D341Med (cell line): ENCODE results near the gene TENM4.
A peak's percentile ranks its signal among the peaks of the same experiment; 100 is the strongest.

ENCODE experiments used
- DNase-seq: peaks from one replicate; pipeline ENCODE4 v3.0.0; 2012; ENCODE audit warnings: low spot score

TENM4 gene

GRCh38 chr11:78742430-78742829, 698.4 kb downstream of the TENM4 start:
- no peak for DNase-seq

GRCh38 chr11:78741741-78742140, 699.1 kb downstream of the TENM4 start:
- DNase-seq, result no peak

- DNase-seq, result no peak
Observed at GRCh38 chr11:78740199-78741071, 700.4 kb downstream of the TENM4 start.

GRCh38 chr11:78737891-78738290, 702.9 kb downstream of the TENM4 start:
- no peak for DNase-seq

GRCh38 chr11:78737301-78737700, 703.5 kb downstream of the TENM4 start:
- DNase-seq, result no peak

GRCh38 chr11:78735711-78736110, 705.1 kb downstream of the TENM4 start:
- DNase-seq, result no peak

GRCh38 chr11:78733031-78733430, 707.8 kb downstream of the TENM4 start:
- no peak for DNase-seq

GRCh38 chr11:78732246-78732645, 708.6 kb downstream of the TENM4 start:
- no peak for DNase-seq

- DNase-seq, result no peak
Observed at GRCh38 chr11:78731027-78731426, 709.8 kb downstream of the TENM4 start.

GRCh38 chr11:78730267-78730824, 710.5 kb downstream of the TENM4 start:
- DNase-seq, result no peak

GRCh38 chr11:78727816-78728215, 713.0 kb downstream of the TENM4 start:
- no peak for DNase-seq

GRCh38 chr11:78725200-78725599, 715.6 kb downstream of the TENM4 start:
- no peak for DNase-seq

GRCh38 chr11:78722786-78723185, 718.0 kb downstream of the TENM4 start:
- DNase-seq, result no peak

GRCh38 chr11:78720281-78720989, 720.4 kb downstream of the TENM4 start:
- no peak for DNase-seq

- no peak for DNase-seq
Observed at GRCh38 chr11:78717041-78717440, 723.8 kb downstream of the TENM4 start.

GRCh38 chr11:78715639-78716311, 725.1 kb downstream of the TENM4 start:
- peak; percentile 39 for DNase-seq

- no peak for DNase-seq
Observed at GRCh38 chr11:78714539-78714938, 726.3 kb downstream of the TENM4 start.

GRCh38 chr11:78711735-78712134, 729.1 kb downstream of the TENM4 start:
- DNase-seq, result no peak

- no peak for DNase-seq
Observed at GRCh38 chr11:78710417-78710816, 730.4 kb downstream of the TENM4 start.

GRCh38 chr11:78708388-78708787, 732.4 kb downstream of the TENM4 start:
- no peak for DNase-seq

- no peak for DNase-seq
Observed at GRCh38 chr11:78706551-78706950, 734.3 kb downstream of the TENM4 start.

GRCh38 chr11:78704811-78705210, 736.0 kb downstream of the TENM4 start:
- no peak for DNase-seq
